Dendritic cell treated with granulocyte-macrophage colony-stimulating factor and Interleukin-4, amounts not matched to agents 40 ng/mL and 50 ng/mL, for 4 days (primary cell): Measurements from ENCODE around the gene MCEE.

Experiments
- H3K27ac Mint-ChIP-seq: one replicate; pipeline ENCODE4 v1.8.0; 2022; ENCODE audit warnings: mild to moderate bottlenecking, mixed read lengths
- H3K27me3 Mint-ChIP-seq: one replicate; pipeline ENCODE4 v1.8.0; 2022; ENCODE audit warnings: mild to moderate bottlenecking, mixed read lengths
- H3K36me3 Mint-ChIP-seq: one replicate; pipeline ENCODE4 v1.8.0; 2022; ENCODE audit warnings: low read depth, mixed read lengths
- H3K4me1 Mint-ChIP-seq: one replicate; pipeline ENCODE4 v1.8.0; 2022; ENCODE audit warnings: low read depth, mixed read lengths
- H3K4me3 Mint-ChIP-seq: one replicate; pipeline ENCODE4 v1.8.0; 2022; ENCODE audit warnings: mild to moderate bottlenecking, moderate library complexity, mixed read lengths
- H3K9me3 Mint-ChIP-seq: one replicate; pipeline ENCODE4 v1.8.0; 2022; ENCODE audit warnings: mixed read lengths
- intact Hi-C: fragments of 100-400 bp; cut with micrococcal nuclease; formaldehyde crosslinking; loops from one replicate; pipeline ENCODE4 v1.15.0; 2022

MCEE gene

DNA sequence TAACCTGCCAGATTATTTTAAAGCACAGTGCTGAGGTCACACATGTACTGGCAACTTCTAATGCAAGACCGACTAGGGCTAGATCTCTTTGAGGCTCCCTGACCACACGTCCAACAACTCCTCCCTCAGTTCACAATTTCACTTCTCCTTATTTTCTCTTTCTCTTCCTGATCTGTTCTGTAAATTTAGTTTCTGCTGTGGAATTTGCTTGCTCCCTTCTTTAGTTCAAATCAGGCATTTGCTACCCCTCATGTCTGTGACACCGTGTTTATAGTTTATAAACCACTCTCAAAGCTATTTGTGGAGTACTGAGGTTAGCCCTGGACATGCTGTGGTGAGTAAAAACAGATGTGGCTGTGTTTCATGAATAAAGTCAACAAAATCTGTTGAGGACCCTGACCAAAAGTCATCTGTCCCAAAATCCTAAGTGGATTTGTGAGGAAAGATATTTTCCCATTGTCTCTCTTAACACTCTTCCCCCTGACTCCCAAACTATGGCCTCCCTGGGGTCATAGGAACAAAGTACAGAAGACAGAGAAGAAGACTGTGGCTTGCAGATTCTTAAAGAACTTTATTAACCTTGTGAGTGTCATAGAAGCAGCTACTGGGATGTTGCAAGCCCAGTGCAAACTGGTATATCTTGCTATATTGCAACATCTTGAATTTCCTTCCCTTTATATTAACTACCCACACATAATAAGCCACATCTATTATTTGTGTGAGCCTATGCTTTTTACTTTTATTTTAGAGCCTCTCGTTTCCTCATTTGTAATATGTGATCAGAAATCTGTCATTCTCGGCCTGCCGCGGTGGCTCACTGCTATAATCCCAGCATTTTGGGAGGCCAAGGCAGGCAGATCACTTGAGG, 65.0 kb downstream of the MCEE start:
- peaks cover 75% of the 10 kb centered on the region for H3K4me1 Mint-ChIP-seq
- H3K4me3 Mint-ChIP-seq = peak overlapping the region; percentile 74
- intact Hi-C loops = loop anchor here (1.0 to 2.0 kb wide), 2 partner anchors 7 to 70 kb away; partner anchors contain the start of gene TEX261
- no peaks in the 10 kb centered on the region for H3K9me3 Mint-ChIP-seq
- peak overlapping the region; percentile 92 for H3K27ac Mint-ChIP-seq
- no peaks in the 10 kb centered on the region for H3K27me3 Mint-ChIP-seq
- H3K36me3 Mint-ChIP-seq = peaks cover 22% of the 10 kb centered on the region

DNA sequence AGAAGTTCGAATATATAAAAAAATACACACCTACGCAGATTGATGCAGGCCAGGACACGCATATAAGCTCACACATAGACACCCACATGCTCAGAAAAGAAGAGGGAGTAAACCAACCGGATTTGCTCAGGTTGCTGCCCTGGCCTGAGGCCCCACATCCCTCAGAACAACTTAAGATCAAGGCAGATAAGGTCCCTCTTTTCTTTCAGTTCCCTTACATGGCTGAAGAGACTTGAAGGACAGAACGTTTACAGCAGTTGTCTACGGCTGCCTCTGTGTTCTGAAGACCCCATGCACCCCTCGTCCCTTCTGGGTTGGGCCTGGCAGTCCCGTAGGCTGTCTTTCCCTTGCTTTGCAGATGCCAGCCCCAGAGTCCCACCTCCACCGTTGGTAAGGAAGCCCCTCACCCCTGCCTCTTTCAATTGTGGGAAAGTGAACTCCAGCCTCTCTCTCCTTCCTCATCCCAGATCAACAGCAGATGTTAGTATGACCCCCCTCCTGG, 65.9 kb downstream of the MCEE start:
- intact Hi-C loops = loop anchor here (1.0 to 2.0 kb wide), 2 partner anchors 8 to 69 kb away; partner anchors contain the start of gene TEX261
- peak overlapping the region; percentile 74 for H3K4me3 Mint-ChIP-seq
- peak overlapping the region; percentile 92 for H3K27ac Mint-ChIP-seq
- H3K36me3 Mint-ChIP-seq = peaks cover 14% of the 10 kb centered on the region
- no peaks in the 10 kb centered on the region for H3K9me3 Mint-ChIP-seq
- H3K4me1 Mint-ChIP-seq = peaks cover 72% of the 10 kb centered on the region
- no peaks in the 10 kb centered on the region for H3K27me3 Mint-ChIP-seq

DNA sequence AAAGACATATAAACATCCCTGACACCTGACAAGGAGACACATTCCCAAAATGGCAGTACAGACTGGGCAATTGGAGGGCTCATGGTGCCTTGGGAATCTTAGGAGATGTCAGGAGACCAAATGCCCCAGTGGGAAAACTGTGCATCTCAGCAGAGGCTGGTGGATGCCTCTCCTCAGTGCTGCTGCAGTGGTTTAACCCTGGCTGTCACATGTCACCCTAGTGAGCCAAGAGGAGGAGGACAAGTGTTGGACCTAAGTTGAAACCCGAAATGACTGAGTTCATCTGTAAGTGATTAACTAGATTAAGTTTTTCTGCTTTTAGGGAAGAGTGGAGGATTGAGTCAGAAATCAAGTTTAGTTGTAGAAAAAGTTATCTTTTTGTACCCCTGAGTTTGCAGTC, 66.8 kb downstream of the MCEE start:
- intact Hi-C loops = no loop called here
- H3K4me1 Mint-ChIP-seq = peaks cover 72% of the 10 kb centered on the region
- H3K27ac Mint-ChIP-seq = peak overlapping the region; percentile 92
- peak overlapping the region; percentile 74 for H3K4me3 Mint-ChIP-seq
- H3K36me3 Mint-ChIP-seq = peaks cover 5% of the 10 kb centered on the region
- no peaks in the 10 kb centered on the region for H3K27me3 Mint-ChIP-seq
- no peaks in the 10 kb centered on the region for H3K9me3 Mint-ChIP-seq

DNA sequence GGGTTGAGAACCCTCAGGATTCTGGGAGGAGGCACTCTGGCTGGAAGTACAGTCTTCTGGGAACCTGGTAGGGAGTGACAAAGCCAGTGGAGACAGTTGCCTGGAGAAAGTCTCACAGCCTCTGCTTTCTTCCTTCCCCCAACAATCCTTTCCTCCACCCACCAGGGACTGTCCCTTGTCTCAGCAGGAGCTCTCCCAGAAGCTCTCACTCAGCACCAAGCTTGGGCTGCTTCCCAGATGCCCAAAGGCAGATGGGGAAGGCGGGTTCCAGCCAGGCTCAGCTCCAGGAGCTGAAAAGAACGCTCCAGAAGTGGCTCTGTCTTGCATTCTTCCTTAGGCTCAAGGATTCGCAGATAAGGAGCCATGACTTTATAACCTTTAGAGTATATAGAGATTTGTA, 69.2 kb downstream of the MCEE start:
- H3K27me3 Mint-ChIP-seq = no peaks in the 10 kb centered on the region
- peaks cover 59% of the 10 kb centered on the region for H3K4me1 Mint-ChIP-seq
- no peaks in the 10 kb centered on the region for H3K9me3 Mint-ChIP-seq
- H3K4me3 Mint-ChIP-seq = no peak overlapping the region
- H3K27ac Mint-ChIP-seq = no peak overlapping the region
- intact Hi-C loops = no loop called here
- no peaks in the 10 kb centered on the region for H3K36me3 Mint-ChIP-seq

DNA sequence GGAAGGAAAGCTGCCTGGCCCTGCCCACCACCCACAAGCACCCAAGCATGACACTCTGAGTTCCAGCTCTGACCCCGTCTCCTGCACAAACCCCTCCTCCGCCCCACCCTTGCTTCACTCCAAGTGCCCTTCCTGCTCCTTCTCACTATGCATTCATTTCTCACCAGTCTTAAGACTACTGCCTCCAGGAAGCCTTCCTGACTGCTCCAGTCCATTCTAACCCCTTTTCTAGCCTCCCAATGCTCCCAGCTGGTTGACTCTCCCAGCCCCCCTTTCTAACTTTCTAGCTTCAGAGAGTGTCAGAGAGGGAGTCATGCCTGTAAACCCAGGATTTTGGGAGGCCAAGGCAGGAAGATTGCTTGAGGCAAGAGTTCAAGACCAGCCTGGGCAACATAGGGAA, 69.8 kb downstream of the MCEE start:
- no peaks in the 10 kb centered on the region for H3K27me3 Mint-ChIP-seq
- H3K4me3 Mint-ChIP-seq = no peak overlapping the region
- peaks cover 58% of the 10 kb centered on the region for H3K4me1 Mint-ChIP-seq
- H3K27ac Mint-ChIP-seq = peak overlapping the region; percentile 9
- no peaks in the 10 kb centered on the region for H3K36me3 Mint-ChIP-seq
- H3K9me3 Mint-ChIP-seq = no peaks in the 10 kb centered on the region
- intact Hi-C loops = no loop called here
